Thyroid gland (tissue), 4 donors: Measurements from ENCODE around the gene ATP5F1C. TPM values are rescaled to one million over a fixed set of nuclear protein-coding genes. Genes with fewer than 3 reads are reported as not detected.
A peak's percentile ranks its signal among the peaks of the same experiment; 100 is the strongest.

ENCODE experiments used
- DNase-seq, 2 donors: peaks; one replicate each; pipeline ENCODE4 v3.0.0-alpha.2; 2019
- H3K27ac ChIP-seq, 3 donors: fragments of 200-600 bp; sonication (generic); 1 replicate in 2 of 3; 2 replicates in 1 of 3; pipeline ENCODE4 v1.5.1; 2016 to 2019; ENCODE audit warnings: mild to moderate bottlenecking in 1 of 3, moderate library complexity in 1 of 3
- H3K27me3 ChIP-seq: fragments of 200-600 bp; sonication (generic); one replicate; pipeline ENCODE4 v1.5.1; 2019
- H3K36me3 ChIP-seq, 2 donors: fragments of 200-600 bp; sonication (generic); one replicate each; pipeline ENCODE4 v1.5.1; 2016 to 2019
- H3K4me1 ChIP-seq, 2 donors: fragments of 200-600 bp; sonication (generic); one replicate each; pipeline ENCODE4 v1.5.1; 2017 to 2019
- H3K4me3 ChIP-seq, 3 donors: fragments of 200-600 bp; sonication (generic); replicated peaks in 1 of 3; 1 replicate in 2 of 3; 2 replicates in 1 of 3; pipeline ENCODE4 v1.5.1; 2016; ENCODE audit warnings: mild to moderate bottlenecking in 1 of 3
- H3K9me3 ChIP-seq: fragments of 200-600 bp; sonication (generic); one replicate; pipeline ENCODE4 v1.5.1; 2017
- POLR2A ChIP-seq, 2 donors: fragments of 450-650 bp; IDR thresholded peaks; one replicate each; pipeline ENCODE4 v1.6.1; 2017; ENCODE audit warnings: antibody characterized with exemption in 2 of 2, mild to moderate bottlenecking in 2 of 2, moderate library complexity in 1 of 2
- WGBS, 2 donors: methylation state at CpG; one replicate each; pipeline ENCODE4 v1.1.5; 2017; 5-methylcytosine and 5-hydroxymethylcytosine counted together
- intact Hi-C: fragments of 100-400 bp; cut with DNase I; formaldehyde crosslinking; loops from one replicate; pipeline ENCODE4 v1.15.1; 2023
- total RNA-seq, 4 donors: library from RNA; depleted of rRNA; stranded (reverse); fragments of >200 nt; gene quantifications; one replicate each; pipeline ENCODE4 v1.2.3, GENCODE V29; 2016
- TF ChIP-seq, protein P1 (sequence below), 6 experiments: fragments of 200-600 bp in 3 of 6; fragments of 450-650 bp in 3 of 6; sonication (generic) in 3 of 6; IDR thresholded peaks; one replicate each; pipeline ENCODE4 v1.5.1; 2016 to 2019; ENCODE audit warnings: antibody characterized with exemption in 6 of 6, mild to moderate bottlenecking in 2 of 6, inconsistent platforms in 1 of 6, moderate library complexity in 1 of 6

ATP5F1C gene
- total RNA-seq, 4 donors from 2014 or later, result 279 to 417 (median 352) TPM

DNA sequence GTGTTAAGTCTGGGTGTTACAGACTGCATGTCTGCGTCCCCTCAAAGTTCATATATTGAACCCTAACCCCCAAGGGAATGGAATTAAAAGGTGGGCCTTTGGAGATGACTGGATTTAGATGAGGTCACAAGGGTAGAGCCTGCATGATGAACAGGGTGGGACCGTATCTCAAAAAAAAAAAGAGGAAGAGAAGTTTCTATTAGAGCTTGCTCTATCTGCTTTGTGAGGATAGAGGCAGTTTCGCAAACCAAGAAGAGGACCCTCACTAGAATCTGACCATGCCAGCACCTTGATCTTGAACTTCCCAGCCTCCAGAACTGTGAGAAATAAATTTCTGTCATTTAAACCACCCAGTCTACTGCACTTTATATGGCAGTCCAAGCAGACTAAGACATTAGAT is 1.5 kb upstream of the ATP5F1C start:
- Histone ChIP-seq H3K27me3 (no peaks in the 10 kb centered on the region), H3K36me3 (no peaks in the 10 kb centered on the region), H3K4me3 (no peak overlapping the region), H3K4me1 (peaks cover 19 to 20% of the 10 kb centered on the region in 2 donors), H3K9me3 (no peaks in the 10 kb centered on the region), H3K27ac (no peak overlapping the region)
- TF ChIP-seq, protein P1, sequence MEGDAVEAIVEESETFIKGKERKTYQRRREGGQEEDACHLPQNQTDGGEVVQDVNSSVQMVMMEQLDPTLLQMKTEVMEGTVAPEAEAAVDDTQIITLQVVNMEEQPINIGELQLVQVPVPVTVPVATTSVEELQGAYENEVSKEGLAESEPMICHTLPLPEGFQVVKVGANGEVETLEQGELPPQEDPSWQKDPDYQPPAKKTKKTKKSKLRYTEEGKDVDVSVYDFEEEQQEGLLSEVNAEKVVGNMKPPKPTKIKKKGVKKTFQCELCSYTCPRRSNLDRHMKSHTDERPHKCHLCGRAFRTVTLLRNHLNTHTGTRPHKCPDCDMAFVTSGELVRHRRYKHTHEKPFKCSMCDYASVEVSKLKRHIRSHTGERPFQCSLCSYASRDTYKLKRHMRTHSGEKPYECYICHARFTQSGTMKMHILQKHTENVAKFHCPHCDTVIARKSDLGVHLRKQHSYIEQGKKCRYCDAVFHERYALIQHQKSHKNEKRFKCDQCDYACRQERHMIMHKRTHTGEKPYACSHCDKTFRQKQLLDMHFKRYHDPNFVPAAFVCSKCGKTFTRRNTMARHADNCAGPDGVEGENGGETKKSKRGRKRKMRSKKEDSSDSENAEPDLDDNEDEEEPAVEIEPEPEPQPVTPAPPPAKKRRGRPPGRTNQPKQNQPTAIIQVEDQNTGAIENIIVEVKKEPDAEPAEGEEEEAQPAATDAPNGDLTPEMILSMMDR (IDR thresholded peaks at IDR 0.05), result no peak
- TF ChIP-seq POLR2A (IDR thresholded peaks at IDR 0.05), result no peak
- no peak for DNase-seq
- WGBS, 2 donors, result 85 to 86% methylated on average over 3 of the region's 3 CpGs
- intact Hi-C loops, result no loop called here

GRCh38 chr10:7787150-7787856 is 674 bp upstream of the ATP5F1C start:
- WGBS, 2 donors, result 2 to 4% methylated on average over 16 to 18 of the region's 26 CpGs
- H3K4me1 ChIP-seq, result peaks cover 25 to 27% of the 10 kb centered on the region in 2 donors

GRCh38 chr10:7788639-7789286 is 786 bp downstream of the ATP5F1C start:
- peaks cover 27 to 28% of the 10 kb centered on the region in 2 donors for H3K4me1 ChIP-seq
- H3K27ac ChIP-seq, result peak overlapping the region; percentile 71 to 86 (median 78)
- H3K4me3 ChIP-seq, result peak overlapping the region; percentile 77 to 99 (median 86)
- H3K27me3 ChIP-seq, result no peaks in the 10 kb centered on the region
- TF ChIP-seq POLR2A (IDR thresholded peaks at IDR 0.05), result no peak
- TF ChIP-seq, protein P1 (IDR thresholded peaks at IDR 0.05), result no peak
- H3K36me3 ChIP-seq, result no peaks in the 10 kb centered on the region
- 2 to 4% methylated on average over 13 to 24 of the region's 25 CpGs for WGBS, 2 donors
- DNase-seq, result peak; percentile 53 to 63
- intact Hi-C loops, result no loop called here
- no peaks in the 10 kb centered on the region for H3K9me3 ChIP-seq

More at GRCh38 chr10:7787150-7787856, 674 bp upstream of the ATP5F1C start:
- H3K27ac ChIP-seq, result peak overlapping the region in 2 of 3 donors; percentile 13 to 51
- H3K9me3 ChIP-seq, result no peaks in the 10 kb centered on the region
- DNase-seq, result no peak
- TF ChIP-seq POLR2A (IDR thresholded peaks at IDR 0.05), result no peak
- TF ChIP-seq, protein P1 (IDR thresholded peaks at IDR 0.05), result no peak
- H3K4me3 ChIP-seq, result peak overlapping the region; percentile 72 to 99 (median 86)
- H3K27me3 ChIP-seq, result no peaks in the 10 kb centered on the region
- H3K36me3 ChIP-seq, result no peaks in the 10 kb centered on the region
- intact Hi-C loops, result no loop called here

- peaks cover 27 to 31% of the 10 kb centered on the region in 2 donors for H3K4me1 ChIP-seq
- no peaks in the 10 kb centered on the region for H3K36me3 ChIP-seq
- peak overlapping the region in 2 of 3 donors; percentile 86 to 99 for H3K4me3 ChIP-seq
- peak overlapping the region in 2 of 3 donors; percentile 78 to 86 for H3K27ac ChIP-seq
- no peaks in the 10 kb centered on the region for H3K27me3 ChIP-seq
- intact Hi-C loops, result no loop called here
- H3K9me3 ChIP-seq, result no peaks in the 10 kb centered on the region
- no peak for TF ChIP-seq POLR2A (IDR thresholded peaks at IDR 0.05)
- TF ChIP-seq, protein P1 (IDR thresholded peaks at IDR 0.05), result no peak
- DNase-seq, result peak; percentile 31 to 51
- 26 to 28% methylated on average over 3 of the region's 3 CpGs for WGBS, 2 donors
Measured at GRCh38 chr10:7789390-7789789, 1.4 kb downstream of the ATP5F1C start.

GRCh38 chr10:7792541-7792940 is 4.6 kb downstream of the ATP5F1C start:
- peaks cover 23 to 27% of the 10 kb centered on the region in 2 donors for H3K4me1 ChIP-seq
- intact Hi-C loops, result no loop called here
- H3K9me3 ChIP-seq, result no peaks in the 10 kb centered on the region
- H3K27me3 ChIP-seq, result no peaks in the 10 kb centered on the region
- no peak for DNase-seq
- peaks cover 5 to 7% of the 10 kb centered on the region in 2 donors for H3K36me3 ChIP-seq
- no peak for TF ChIP-seq POLR2A (IDR thresholded peaks at IDR 0.05)
- TF ChIP-seq, protein P1 (IDR thresholded peaks at IDR 0.05), result no peak
- WGBS, 2 donors, result 83 to 85% methylated on average over 1 of the region's 1 CpG
- H3K4me3 ChIP-seq, result no peak overlapping the region
- no peak overlapping the region for H3K27ac ChIP-seq
